Astrocyte of the spinal cord (primary cell): ENCODE measurements around the gene C3orf22.

Source experiments
- DNase-seq: peaks from one replicate; pipeline ENCODE4 v3.0.0; 2011; ENCODE audit warnings: low read depth, low spot score
- H3K4me3 ChIP-seq: 2 replicates; pipeline ENCODE4 v1.5.1; 2011; ENCODE audit warnings: low read depth, mild to moderate bottlenecking, low read length, moderate library complexity
- in situ Hi-C: cut with HindIII; loops from 2 replicates; pipeline ENCODE4 v1.10.0; 2017; ENCODE audit warnings: low sequenced_read_pairs
- TF ChIP-seq, protein P1 (sequence below): IDR thresholded peaks from 2 replicates; pipeline ENCODE4 v1.5.1; 2012; ENCODE audit warnings: low read depth, mild to moderate bottlenecking, low read length, inconsistent platforms

C3orf22 gene

DNA sequence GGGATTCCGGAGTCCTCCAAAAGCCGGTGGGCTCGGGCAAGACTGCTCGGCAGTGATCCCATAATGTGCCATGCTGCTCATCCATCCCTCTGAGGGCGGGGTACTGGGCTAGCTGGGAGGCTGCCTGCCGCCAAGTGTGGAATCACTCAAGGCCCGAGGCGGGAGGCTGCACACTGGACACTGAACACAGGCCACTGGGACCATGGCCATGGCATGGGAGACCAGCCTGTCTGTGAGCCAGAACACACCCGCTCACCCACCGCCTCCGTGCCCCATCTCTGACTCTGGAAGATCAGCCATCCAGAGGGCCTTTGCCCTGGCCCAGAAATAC is 1.4 kb downstream of the C3orf22 start:
- no peak overlapping the region for H3K4me3 ChIP-seq
- in situ Hi-C loops = no loop called here
- DNase-seq = no peak
- TF ChIP-seq, protein P1, sequence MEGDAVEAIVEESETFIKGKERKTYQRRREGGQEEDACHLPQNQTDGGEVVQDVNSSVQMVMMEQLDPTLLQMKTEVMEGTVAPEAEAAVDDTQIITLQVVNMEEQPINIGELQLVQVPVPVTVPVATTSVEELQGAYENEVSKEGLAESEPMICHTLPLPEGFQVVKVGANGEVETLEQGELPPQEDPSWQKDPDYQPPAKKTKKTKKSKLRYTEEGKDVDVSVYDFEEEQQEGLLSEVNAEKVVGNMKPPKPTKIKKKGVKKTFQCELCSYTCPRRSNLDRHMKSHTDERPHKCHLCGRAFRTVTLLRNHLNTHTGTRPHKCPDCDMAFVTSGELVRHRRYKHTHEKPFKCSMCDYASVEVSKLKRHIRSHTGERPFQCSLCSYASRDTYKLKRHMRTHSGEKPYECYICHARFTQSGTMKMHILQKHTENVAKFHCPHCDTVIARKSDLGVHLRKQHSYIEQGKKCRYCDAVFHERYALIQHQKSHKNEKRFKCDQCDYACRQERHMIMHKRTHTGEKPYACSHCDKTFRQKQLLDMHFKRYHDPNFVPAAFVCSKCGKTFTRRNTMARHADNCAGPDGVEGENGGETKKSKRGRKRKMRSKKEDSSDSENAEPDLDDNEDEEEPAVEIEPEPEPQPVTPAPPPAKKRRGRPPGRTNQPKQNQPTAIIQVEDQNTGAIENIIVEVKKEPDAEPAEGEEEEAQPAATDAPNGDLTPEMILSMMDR = no peak

DNA sequence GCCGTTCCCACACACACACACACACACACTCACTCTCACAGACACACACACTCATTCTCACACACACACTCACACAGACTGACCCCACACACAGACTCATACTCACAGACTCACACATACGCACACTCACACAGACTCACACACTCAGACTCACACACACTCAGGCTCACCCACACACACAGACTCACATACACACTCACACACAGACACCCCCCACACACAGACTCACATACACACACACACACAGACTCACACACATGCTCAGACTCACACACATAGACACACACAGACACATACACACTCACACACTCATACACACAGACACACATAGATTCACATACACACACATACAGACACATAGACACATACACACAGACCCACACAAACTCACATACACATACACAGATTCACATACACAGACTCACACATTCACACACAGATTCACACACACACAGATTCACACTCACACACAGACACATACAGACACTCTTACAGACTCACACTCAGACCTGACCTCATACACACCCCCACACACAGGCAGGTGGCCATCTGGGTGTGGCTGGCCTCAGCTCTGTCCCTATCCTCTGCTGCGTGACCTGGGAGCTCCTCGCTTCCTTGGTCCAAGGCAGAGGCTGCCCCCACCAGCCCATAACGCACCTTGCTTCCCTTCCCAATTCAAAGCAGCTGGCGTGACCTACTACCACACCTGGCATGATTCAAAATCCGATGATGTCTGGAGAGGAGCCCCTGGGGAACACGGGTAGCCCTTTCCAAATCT is 1.9 kb downstream of the C3orf22 start:
- TF ChIP-seq, protein P1 = no peak
- DNase-seq = no peak
- no peak overlapping the region for H3K4me3 ChIP-seq

DNA sequence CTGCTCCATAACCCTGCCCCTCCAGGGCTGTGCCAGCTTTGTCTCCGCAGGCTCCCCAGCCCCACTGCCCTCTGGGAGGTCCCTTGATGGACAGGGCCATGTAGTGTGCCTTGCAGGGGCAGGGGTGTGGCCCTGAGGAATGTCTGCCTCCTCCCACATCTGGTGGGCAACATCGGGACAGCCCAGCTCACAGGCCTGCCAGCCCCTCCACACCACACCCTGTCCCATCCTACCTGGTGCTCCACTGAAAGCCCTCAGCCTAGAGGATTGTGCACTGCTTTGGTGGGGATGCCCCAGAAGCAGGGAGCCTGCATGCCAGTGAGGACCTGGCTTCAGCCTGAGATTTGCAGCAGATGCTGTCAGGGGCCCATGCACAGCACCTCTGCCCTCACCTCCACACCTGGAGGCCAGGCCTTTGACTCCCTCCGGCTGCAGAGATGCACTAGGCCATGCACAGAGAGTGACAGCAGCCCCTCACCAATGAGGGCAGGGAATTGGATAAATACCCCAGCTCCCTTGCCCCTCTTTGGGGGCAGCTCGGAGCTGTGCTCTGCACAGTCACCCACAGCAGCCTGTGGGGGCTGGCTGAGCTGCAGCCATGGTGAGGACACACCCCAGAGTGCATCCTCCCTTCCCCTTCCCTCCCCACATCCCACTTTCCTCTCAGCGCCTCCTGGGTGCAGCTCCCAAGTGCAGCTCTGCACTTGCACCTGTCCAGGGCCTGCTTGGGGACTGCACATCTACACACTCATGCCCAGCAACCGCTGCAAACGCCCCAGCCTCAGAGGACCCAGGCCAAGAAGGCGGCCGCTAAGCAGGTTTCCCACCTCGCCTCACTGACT is 2.7 kb downstream of the C3orf22 start:
- H3K4me3 ChIP-seq = no peak overlapping the region
- in situ Hi-C loops = no loop called here
- no peak for DNase-seq
- TF ChIP-seq, protein P1 = no peak

More for the DNA sequence above, 1.9 kb downstream of the C3orf22 start:
- in situ Hi-C loops = no loop called here

DNA sequence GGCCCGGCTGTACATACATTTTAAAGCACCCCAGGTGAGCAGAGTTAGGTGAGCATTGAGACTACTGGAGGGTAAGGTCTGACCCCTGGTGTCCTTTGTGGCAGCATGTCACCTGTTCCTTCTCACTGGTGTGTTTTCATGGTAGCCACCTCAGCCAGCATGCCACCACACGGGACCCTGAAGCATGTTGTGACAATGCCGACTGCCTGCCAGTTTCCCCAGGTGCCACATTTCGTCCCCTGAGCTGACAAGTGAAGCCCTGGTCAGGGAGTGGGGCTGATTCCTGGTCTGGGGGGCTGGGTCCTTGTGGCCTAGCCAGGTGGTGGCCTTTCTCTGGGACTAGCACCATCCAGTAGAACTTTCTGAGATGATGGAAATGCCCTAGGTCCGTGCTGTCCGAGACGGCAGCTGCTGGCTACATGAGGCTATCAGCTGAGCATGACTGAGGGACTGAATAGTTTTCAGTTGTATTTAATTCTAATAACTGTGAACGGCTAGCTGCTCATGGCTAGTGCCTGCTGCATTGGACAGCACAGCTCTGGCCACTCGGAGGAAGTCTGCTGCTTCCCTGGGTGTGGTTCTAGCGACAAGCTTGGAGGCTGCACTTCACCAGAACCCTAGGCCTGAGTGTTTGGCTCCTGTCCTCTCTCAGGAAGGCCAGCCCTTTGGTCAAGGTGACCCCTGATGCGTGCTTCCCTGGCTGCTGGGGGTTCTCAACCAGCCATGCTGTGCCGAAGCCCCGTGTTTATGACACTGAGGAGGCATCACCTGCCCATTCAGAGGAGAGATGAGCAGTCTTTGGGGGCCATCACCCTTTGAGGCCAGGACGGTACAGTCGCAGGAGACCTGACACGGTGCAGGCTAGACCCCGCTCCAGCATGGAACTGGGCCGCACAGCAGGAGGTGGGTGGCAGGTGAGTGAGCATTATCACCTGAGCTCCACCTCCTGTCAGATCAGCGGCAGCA is 3.9 kb downstream of the C3orf22 start:
- in situ Hi-C loops = no loop called here
- H3K4me3 ChIP-seq = no peak overlapping the region
- DNase-seq = no peak
- TF ChIP-seq, protein P1 = no peak

DNA sequence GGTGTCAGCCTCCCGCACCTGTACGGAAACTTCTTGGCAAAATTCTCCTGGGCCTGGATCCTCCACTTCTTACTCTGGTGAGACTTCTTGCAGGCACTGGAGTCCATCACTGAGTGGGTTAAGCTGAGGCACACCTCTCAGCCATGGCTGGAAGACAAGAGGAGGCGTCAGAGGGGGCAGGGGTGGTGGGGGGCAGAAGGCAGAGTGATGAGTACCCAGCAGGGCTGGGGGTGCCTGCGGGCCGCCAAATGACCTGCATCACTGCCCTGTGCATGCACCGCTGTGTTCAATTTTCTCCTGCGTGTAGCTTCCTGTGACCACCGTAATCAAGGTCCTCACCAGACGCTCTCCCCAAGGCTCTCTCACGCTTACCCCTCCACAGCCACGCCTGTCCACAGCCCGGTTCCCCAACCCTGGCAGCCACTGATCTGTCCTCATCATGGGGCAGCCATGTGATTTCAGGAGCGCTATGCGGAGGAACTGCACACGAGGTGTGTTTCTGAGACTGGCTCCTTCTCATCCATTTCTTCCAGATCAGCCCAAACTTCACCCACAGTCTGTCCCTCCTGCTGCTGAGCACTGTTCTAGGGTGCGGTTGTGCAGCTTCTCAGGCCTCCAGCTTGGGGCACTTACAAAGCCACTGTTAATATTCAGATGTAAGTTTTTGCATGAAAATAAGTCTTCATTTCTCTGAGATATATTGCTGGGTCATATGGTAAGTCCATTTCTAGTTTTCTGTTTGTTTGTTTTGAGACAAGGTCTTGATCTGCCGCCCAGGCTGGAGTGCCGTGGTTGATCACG is 5.2 kb downstream of the C3orf22 start:
- in situ Hi-C loops = no loop called here
- DNase-seq = no peak
- no peak overlapping the region for H3K4me3 ChIP-seq
- TF ChIP-seq, protein P1 = no peak
